ENCODE measurements around the gene PUM2. TPM values are rescaled to one million over a fixed set of nuclear protein-coding genes. Genes with fewer than 3 reads are reported as not detected.
"Not testable (repeated sequence)": the region's sequence is repeated elsewhere in the genome, so short reads cannot be mapped to it uniquely, and the experiment has no call there.

Gene PUM2
- total RNA-seq, 1 donor from 2014 or later: 113 TPM

DNA sequence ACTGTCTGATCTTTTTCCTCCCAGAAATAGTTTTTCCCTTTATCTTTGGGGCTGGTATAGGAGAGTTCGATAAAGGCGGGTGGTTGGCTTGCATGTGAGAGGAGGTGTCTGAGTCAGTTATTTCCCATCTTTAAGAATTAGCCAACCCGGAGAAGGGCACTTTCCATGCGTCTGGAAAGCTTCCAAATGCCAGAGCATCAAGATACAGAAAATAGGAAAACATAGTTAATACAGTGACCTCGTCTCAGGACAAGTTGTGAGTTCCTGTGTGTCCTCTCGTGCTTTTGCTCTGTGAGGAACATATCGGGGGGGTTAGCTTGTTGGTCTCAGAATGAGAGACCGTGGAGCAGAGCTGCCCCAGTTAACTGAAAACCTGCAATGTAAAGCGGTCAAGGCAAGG, 18.7 kb upstream of the PUM2 start:
- no peak for DNase-seq
- H3K27me3 Mint-ChIP-seq (ENCODE audit: unreplicated experiment): no peaks in the 10 kb centered on the region

DNA sequence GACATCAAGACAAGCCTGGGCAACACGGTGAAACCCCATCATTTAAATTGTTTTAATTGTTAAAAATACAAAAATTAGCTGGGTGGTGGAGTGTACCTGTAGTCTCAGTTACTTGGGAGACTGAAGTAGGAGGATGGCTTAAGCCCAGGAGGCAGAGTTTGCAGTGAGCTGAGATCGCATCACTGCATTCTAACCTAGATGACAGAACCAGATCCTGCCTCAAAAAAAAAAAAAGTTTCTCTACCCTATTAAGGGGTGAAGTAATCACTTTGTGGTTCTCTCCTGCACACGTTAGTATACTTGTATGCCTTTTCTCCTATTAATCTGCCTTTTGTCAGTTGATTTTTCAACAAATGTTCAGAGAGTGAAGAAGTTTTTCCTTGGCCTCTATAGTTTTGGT, 18.1 kb upstream of the PUM2 start:
- Mint-ChIP-seq H3K4me1 (ENCODE audit: low read depth, unreplicated experiment) (no peaks in the 10 kb centered on the region), H3K36me3 (ENCODE audit: unreplicated experiment) (peaks cover 23% of the 10 kb centered on the region), H3K4me3 (ENCODE audit: unreplicated experiment) (no peak overlapping the region), H3K27me3 (ENCODE audit: unreplicated experiment) (no peaks in the 10 kb centered on the region), H3K27ac (ENCODE audit: unreplicated experiment) (no peak overlapping the region), H3K9me3 (ENCODE audit: unreplicated experiment) (no peaks in the 10 kb centered on the region)
- TF ChIP-seq, protein P1, sequence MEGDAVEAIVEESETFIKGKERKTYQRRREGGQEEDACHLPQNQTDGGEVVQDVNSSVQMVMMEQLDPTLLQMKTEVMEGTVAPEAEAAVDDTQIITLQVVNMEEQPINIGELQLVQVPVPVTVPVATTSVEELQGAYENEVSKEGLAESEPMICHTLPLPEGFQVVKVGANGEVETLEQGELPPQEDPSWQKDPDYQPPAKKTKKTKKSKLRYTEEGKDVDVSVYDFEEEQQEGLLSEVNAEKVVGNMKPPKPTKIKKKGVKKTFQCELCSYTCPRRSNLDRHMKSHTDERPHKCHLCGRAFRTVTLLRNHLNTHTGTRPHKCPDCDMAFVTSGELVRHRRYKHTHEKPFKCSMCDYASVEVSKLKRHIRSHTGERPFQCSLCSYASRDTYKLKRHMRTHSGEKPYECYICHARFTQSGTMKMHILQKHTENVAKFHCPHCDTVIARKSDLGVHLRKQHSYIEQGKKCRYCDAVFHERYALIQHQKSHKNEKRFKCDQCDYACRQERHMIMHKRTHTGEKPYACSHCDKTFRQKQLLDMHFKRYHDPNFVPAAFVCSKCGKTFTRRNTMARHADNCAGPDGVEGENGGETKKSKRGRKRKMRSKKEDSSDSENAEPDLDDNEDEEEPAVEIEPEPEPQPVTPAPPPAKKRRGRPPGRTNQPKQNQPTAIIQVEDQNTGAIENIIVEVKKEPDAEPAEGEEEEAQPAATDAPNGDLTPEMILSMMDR (IDR thresholded peaks at IDR 0.05; ENCODE audit: partially characterized antibody, unreplicated experiment): no peak
- DNase-seq: no peak

More for the DNA sequence above, 18.7 kb upstream of the PUM2 start:
- Mint-ChIP-seq H3K9me3 (ENCODE audit: unreplicated experiment) (no peaks in the 10 kb centered on the region), H3K27ac (ENCODE audit: unreplicated experiment) (no peak overlapping the region), H3K4me1 (ENCODE audit: low read depth, unreplicated experiment) (no peaks in the 10 kb centered on the region), H3K36me3 (ENCODE audit: unreplicated experiment) (peaks cover 23% of the 10 kb centered on the region), H3K4me3 (ENCODE audit: unreplicated experiment) (no peak overlapping the region)
- TF ChIP-seq, protein P1 (IDR thresholded peaks at IDR 0.05; ENCODE audit: partially characterized antibody, unreplicated experiment): no peak

DNA sequence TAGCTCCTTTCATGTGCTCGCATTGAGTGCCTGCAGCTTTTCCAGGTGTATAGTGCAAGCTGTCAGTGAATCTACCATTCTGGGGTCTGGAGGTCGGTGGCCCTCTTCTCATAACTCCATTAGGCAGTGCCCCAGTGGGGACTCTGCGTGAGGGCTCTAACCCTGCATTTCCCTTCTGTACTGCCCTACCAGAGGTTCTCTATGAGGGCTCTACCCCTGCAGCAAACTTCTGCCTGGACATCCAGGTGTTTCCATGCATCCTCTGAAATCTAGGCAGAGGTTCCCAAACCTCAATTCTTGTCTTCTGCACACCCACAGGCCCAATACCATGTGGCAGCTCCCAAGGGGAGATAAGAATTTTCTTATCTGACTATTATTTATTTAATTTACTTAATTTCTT, 17.3 kb upstream of the PUM2 start:
- peaks cover 23% of the 10 kb centered on the region for H3K36me3 Mint-ChIP-seq (ENCODE audit: unreplicated experiment)
- not testable (repeated sequence) for H3K27me3 Mint-ChIP-seq (ENCODE audit: unreplicated experiment); H3K4me3 Mint-ChIP-seq (ENCODE audit: unreplicated experiment); DNase-seq; H3K27ac Mint-ChIP-seq (ENCODE audit: unreplicated experiment); H3K9me3 Mint-ChIP-seq (ENCODE audit: unreplicated experiment); H3K4me1 Mint-ChIP-seq (ENCODE audit: low read depth, unreplicated experiment)

DNA sequence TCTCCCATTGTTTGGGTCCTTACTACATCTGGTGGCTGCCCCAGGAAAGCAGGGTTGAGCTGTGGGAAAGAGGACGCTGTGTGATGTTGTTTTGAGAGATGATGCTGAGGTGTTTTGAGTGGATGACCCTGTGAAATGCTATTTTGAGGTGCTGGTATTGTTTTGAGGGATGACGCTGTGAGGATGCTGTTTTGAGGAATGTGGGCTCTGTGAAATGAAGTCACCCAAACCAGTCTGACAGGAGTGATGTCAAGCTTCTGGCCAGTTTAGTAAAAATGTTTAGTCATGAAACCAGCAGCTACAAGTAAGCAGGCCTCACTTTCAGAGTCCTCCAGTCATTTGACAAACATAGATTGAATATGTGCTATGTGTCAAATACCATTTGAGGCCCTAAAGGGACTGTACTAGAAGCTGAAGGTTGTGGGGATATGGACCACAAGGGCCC, 16.1 kb upstream of the PUM2 start:
- Mint-ChIP-seq H3K36me3 (ENCODE audit: unreplicated experiment) (peaks cover 18% of the 10 kb centered on the region), H3K9me3 (ENCODE audit: unreplicated experiment) (no peaks in the 10 kb centered on the region), H3K4me1 (ENCODE audit: low read depth, unreplicated experiment) (no peaks in the 10 kb centered on the region), H3K27ac (ENCODE audit: unreplicated experiment) (no peak overlapping the region), H3K4me3 (ENCODE audit: unreplicated experiment) (no peak overlapping the region), H3K27me3 (ENCODE audit: unreplicated experiment) (no peaks in the 10 kb centered on the region)
- no peak for DNase-seq
- TF ChIP-seq, protein P1 (IDR thresholded peaks at IDR 0.05; ENCODE audit: partially characterized antibody, unreplicated experiment): no peak

DNA sequence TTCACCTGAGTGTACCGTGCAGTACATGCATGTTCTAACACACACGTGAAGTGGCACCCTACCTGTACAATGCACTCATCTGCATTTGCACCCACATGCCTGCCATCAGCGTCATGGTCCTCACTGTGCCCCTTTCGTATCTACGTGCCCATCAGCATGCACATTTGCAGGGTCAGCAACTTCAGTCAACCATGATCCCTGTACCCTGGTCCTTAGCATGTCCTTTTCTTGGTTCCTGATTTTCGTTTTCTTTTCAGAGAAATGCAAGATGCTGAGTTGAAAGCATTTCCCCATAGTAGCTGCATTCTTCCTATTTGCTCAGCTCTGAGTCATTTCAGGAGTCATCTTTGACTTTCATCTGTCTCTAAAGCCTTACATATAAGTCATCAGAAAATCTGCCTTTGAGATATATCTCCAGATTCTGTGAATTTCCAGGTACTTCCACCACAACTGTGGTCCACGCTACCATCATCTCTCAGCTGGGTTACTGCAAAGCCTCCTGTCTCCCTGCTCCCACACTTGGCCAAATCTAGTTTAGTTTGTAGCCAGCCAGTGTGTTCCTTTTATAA, 14.7 kb upstream of the PUM2 start:
- H3K4me1 Mint-ChIP-seq (ENCODE audit: low read depth, unreplicated experiment): no peaks in the 10 kb centered on the region
- H3K36me3 Mint-ChIP-seq (ENCODE audit: unreplicated experiment): peaks cover 12% of the 10 kb centered on the region
- no peak overlapping the region for H3K4me3 Mint-ChIP-seq (ENCODE audit: unreplicated experiment)
- H3K9me3 Mint-ChIP-seq (ENCODE audit: unreplicated experiment): no peaks in the 10 kb centered on the region
- TF ChIP-seq, protein P1 (IDR thresholded peaks at IDR 0.05; ENCODE audit: partially characterized antibody, unreplicated experiment): no peak
- no peaks in the 10 kb centered on the region for H3K27me3 Mint-ChIP-seq (ENCODE audit: unreplicated experiment)
- DNase-seq: no peak
- no peak overlapping the region for H3K27ac Mint-ChIP-seq (ENCODE audit: unreplicated experiment)

Data from glutamatergic neuron (in vitro differentiated cells).